Measurements from ENCODE around the gene SOAT1.

DNA sequence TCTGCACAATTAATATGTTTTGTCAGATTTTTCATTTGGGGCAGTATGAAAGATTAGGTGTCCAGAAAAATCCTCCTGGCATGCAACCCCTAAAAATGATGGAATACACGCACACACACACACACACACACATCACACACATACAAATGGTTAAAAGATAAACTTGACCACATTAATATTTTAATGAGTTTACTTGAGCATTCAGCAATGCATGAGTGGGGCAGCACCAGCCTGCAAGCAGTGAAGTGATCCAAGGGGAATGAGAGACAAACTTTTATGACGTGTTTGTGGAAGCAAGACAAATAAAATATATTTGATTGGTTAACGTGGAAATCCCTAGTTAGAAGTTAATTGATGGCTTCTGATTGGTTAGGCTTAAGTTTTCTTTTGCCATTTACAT is 29.1 kb upstream of the SOAT1 start:
- no peak for TF ChIP-seq POLR2A (IDR thresholded peaks at IDR 0.05)
- TF ChIP-seq, protein P1, sequence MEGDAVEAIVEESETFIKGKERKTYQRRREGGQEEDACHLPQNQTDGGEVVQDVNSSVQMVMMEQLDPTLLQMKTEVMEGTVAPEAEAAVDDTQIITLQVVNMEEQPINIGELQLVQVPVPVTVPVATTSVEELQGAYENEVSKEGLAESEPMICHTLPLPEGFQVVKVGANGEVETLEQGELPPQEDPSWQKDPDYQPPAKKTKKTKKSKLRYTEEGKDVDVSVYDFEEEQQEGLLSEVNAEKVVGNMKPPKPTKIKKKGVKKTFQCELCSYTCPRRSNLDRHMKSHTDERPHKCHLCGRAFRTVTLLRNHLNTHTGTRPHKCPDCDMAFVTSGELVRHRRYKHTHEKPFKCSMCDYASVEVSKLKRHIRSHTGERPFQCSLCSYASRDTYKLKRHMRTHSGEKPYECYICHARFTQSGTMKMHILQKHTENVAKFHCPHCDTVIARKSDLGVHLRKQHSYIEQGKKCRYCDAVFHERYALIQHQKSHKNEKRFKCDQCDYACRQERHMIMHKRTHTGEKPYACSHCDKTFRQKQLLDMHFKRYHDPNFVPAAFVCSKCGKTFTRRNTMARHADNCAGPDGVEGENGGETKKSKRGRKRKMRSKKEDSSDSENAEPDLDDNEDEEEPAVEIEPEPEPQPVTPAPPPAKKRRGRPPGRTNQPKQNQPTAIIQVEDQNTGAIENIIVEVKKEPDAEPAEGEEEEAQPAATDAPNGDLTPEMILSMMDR (IDR thresholded peaks at IDR 0.05 in 8 of 11, conservative IDR thresholded peaks at IDR 0.05 in 3 of 11), result no peak
